GM15510 (cell line): Measurements from ENCODE around the gene BLTP2.

Experiments used
- POLR2A ChIP-seq: IDR thresholded peaks from 3 replicates; pipeline ENCODE4 v1.6.1; 2011; ENCODE audit warnings: borderline replicate concordance; ENCODE audit not compliant: insufficient read length; ENCODE audit errors: extremely low read depth

Gene BLTP2

GRCh38 chr17:28648698-28649097, 3.7 kb upstream of the BLTP2 start:
- TF ChIP-seq POLR2A = no peak

DNA sequence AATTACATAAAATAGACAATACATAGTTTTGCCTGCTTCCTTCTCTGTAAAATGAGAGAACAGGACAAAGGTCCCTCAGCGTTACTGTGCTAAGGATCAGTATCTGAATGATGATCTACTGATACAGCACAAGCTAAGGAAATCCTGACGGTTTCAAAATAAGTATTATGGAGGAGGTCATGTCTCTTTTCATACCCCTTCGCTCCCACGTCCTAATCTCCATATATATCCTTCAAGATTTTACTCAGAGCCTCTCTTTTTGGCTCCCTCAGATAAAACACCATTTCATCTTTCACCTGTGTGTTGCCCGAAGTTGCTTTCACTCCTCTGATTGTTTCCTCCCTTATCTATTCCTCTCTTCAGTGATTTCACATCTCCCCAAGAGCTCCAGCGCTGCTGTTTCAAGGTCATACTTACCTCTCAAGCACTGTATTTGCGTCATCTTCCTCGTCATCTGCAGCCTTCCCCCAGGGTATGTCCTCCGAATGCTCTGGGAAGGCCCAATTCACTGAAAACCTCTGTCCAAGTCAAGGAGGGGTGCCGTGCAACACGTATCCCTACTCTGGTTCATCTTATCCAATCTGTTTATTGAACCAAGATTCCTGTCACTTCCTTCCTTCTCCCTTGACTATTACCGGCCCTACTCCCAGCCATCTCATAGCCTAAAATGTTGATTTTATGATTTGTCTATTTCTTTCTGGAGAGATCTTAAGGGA, 1.2 kb upstream of the BLTP2 start:
- TF ChIP-seq POLR2A = no peak

GRCh38 chr17:28645576-28645939, 600 bp upstream of the BLTP2 start:
- TF ChIP-seq POLR2A = no peak

GRCh38 chr17:28643983-28644786, 773 bp downstream of the BLTP2 start:
- no peak for TF ChIP-seq POLR2A

GRCh38 chr17:28641579-28641978, 3.4 kb downstream of the BLTP2 start:
- no peak for TF ChIP-seq POLR2A

- TF ChIP-seq POLR2A = no peak
Measured at GRCh38 chr17:28635506-28635905, 9.5 kb downstream of the BLTP2 start.

- TF ChIP-seq POLR2A = no peak
Measured at GRCh38 chr17:28634206-28634865, 10.6 kb downstream of the BLTP2 start.

DNA sequence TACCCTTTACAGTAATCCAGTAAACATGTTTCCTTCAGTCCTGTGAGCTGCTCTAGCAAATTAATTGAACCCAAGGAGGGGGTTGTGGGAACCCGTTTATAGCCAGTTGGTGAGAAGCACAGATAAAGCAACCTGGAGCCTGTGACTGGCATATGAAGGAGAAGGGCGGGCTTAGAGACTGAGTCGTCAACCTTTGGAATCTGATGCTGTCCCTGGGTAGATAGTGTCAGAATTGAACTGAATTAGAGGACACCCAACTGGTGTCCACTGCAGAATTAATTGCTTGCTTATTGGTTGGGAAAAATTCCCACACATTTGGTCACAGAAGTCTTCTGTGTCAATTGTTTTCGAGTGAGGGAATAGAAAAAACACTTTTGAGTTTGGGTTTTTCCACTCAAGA, 18.1 kb downstream of the BLTP2 start:
- TF ChIP-seq POLR2A = no peak

DNA sequence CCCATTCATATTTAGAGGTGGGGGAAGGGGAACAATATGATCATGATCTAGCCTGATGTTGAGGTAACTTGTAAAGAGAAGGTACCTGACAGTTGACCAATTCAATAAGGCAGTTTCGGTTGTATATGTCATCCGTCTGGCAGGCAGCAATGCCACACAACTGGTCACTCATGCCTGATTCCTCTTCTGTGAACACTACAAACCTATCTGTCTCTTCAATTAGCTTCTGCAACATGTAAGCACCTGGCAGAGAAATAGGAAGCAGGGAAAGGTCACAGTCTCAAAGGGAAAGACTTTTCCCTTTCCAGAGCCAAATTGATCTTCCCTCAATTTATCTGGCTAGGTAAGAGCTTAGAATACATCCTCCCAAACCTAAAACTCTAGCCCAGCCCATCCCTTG, 20.8 kb downstream of the BLTP2 start:
- TF ChIP-seq POLR2A = no peak

DNA sequence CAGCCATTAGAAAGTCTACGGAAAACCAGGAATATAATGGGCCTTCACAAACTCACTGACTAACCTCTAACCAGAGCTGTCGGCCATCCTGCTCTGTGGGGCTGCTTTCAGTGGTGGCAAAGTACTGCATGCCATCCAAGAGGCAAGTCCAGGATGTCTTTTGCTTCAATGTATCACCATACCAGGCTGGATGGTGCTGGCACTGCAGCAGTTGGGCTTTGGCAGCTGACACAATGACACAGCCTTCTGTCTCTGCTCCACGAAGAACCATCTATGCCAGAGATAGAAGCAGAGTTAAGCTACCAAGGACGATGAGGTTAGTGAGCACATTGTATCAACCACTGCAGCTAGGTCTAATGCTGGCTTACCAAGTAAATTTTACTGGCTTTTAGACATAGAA, 21.3 kb downstream of the BLTP2 start:
- no peak for TF ChIP-seq POLR2A

GRCh38 chr17:28622186-28622585, 22.8 kb downstream of the BLTP2 start:
- TF ChIP-seq POLR2A = no peak

DNA sequence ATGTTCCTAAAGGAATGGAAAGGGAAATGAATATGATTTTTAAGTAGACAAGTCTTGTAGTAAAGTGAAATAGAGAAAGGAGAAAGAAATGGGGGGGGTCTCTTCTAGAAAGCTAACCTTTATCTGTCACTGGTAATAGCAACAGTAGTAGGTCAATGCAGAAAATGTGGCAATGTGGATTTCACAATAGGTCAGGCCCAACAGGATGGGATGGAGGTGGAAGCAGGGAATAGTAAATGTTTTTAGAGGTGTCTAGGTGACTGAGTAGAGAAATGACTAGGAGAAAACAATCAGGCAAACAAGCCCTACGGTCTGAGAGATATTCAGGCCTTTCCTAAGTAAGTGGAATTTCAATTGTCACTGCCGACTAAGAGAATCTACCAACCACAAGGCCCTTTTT, 24.9 kb downstream of the BLTP2 start:
- no peak for TF ChIP-seq POLR2A

- no peak for TF ChIP-seq POLR2A
Measured at GRCh38 chr17:28618464-28618863, 26.5 kb downstream of the BLTP2 start.

GRCh38 chr17:28616281-28616680, 28.7 kb downstream of the BLTP2 start:
- TF ChIP-seq POLR2A = no peak

DNA sequence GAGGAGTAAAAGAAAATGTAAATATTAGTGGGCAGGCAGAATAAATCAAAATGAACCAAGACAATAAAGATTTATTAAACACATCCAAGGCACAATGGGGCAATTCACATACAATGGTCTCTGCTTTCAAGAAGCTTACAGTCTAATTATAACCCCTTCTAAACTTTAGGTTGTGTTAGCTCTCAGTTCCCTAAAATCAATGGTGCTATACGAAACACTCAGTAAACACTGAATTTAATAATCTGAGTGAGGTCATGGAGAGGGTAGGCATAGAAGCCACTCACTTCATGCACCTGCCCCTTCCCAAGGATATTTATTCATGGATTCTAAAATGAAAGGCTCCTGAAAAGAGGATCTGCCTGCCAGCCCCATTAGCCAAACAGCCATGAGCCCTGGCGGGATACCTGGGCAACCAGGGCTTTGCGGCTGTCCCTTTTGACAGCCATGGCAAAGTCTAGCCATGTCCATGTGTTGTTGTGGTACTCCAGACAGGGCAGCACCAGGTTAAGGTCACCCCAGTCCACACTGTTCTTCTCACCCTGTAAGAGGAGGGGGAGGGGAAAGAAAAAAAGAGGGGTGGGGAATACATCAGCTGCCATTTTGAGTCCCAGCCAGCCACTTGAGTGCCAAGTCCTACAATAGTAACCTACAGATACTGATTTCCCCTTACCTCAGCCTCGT, 29.6 kb downstream of the BLTP2 start:
- TF ChIP-seq POLR2A = no peak
